Fibroblast of skin of left biceps (primary cell): ENCODE results near the gene DOK3.
"Not testable (repeated sequence)": the region's sequence is repeated elsewhere in the genome, so short reads cannot be mapped to it uniquely, and the experiment has no call there.

ENCODE experiments used
- DNase-seq, 2 experiments: peaks; one replicate each; pipeline ENCODE4 v3.0.0-alpha.2; 2013; ENCODE audit warnings: low read depth in 2 of 2

The DOK3 gene

DNA sequence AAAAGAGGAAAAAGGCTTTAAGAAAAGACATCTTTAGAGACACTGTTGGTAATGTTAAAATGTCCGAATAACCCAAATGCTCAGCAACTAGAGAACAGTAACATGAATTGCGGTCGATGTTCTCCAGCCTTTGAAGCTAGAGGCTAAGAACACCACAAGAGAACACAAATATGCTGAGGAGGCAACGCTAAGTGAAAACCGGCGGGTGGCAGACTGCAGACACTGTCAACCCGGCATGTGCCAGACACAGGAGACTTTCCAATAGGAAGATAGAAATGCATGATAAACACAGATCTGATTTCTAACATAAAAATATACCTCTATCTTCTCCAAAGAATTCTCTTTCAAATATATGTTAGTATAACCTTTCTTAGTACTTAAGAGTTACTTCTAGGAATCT lies 25.5 kb upstream of the DOK3 start:
- DNase-seq = no peak

DNA sequence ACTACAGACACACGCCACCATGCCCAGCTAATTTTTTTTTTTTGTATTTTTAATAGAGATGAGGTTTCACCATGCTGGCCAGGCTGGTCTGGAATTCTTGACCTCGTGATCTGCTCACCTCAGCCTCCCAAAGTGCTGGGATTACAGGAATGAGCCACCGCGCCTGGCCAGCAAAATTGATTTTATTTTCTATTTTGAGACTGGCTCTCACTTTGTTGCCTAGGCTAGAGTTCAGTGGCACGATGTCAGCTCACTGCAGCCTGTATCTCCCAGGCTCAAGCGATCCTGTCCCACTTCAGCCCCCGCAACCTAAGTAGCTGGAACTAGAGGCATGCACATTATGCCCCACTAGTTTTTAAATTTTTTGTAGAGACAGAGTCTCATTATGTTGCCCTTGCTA lies 24.8 kb upstream of the DOK3 start:
- DNase-seq = not testable (repeated sequence)

DNA sequence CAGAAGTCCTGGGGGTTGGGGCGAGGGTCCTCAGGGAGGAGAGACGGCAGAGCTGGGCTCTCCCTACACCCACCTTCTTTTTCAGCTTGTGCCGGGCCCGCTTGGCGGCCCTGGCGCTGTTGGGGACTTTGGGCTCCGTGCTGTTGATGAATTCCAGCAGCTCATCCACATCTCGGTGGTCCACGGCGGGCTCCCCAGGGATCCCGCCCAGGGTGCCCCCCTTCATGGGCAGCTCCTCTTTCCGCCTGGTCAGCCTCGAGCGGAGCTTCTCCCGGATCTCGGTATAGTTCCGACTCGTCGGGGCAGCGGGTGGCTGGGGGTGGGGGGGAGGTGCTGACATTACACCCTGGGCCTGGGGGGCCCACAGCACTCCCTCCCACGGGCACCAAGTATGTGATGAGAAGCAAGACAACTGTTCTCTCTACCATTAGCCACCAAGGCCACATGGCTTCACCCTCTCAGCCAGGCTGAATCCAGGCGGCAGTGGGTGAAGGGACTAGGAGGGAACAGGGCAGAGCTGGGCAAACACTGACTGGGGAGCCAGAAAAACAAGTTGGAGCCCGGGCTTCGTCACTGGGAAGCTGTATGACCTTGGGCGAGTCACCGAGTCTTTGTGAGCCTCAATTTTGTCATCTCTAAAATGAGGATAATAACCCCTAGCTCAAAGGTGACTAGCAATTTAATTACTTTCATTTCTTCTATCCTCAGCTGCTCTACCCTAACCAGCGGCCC lies 21.7 kb upstream of the DOK3 start:
- no peak for DNase-seq

DNA sequence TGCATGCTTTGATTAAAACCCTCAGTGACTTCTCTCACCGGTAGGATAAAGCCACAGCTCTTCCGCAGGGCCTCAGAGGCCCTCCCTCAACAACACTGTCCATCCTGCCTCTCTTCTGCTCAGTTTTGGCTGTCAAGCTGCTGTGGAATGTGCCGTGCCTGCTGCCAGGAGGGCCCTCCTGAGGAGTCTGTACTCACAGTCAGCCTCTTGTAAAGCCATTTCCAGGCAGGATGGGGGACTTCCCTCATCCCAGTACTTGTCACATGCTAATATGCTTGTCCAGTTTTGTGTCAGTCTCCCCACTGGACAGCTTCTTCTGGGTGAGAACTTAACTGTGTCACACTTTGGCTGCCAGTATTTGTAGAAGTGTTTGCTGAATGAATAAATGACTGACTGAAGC lies 21.0 kb upstream of the DOK3 start:
- no peak for DNase-seq

DNA sequence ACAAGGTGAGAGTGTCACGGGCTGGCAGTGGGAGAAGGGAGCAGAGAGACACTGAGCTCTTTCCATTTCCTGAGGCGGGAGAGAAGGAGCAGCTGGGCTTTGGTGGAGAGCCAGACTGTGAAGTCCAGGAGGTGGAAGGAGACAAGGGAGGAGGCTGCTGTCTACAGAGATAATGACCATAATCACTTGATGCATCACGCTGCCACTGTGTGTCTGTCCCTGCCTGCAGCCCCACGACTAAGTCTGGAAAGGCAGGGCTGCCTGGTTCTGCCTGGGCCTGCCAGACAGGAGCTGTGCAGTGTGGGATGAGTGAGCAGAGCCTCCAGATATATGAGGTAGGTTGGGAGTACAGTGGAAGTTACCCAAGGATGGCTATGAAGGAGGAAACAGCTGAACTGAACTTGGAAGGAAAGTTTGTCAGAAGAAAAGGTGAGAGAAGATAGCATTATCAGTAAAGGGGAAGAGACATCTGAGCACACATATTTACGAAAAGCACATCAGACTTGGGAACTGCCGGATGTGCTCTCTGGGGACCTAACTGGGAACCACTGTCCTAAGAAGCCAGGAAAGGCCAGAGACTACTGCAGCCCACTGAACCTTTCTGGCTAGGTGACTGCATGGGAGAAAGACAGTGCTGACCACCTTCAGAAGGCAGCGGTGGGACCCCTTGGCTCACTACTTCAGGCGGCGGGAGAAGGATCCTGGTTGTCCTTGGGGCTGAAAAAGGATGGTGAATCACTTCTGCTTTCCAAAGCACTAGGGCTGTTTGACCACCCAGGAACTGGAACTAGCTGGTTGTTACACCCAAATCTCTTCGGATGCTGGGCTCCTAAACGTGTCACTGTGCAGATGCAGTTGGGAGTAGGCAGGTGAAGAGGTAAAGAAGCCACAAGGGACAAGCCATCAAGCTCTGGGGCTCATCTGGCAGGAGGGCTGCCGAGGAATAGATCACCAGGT lies 19.9 kb upstream of the DOK3 start:
- DNase-seq = no peak

DNA sequence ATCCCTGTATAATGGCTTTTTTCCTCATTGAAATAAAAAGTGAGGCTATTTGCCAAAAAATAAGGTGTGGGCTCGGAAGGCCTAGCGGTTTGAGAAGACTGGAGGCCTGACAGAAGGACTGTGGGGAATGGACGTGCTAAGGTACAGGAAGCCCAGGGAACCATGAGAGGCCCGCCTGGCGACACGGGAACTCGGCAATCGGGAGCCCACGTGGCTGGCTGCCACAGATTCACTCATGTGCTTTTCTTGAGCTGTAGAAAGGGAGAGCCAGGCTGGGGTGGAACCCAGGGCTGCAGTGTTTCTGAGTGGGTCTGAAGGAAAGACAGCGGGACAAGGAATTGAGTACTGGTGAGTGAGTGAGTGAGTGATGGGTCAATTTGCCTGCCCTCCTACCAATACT lies 19.0 kb upstream of the DOK3 start:
- DNase-seq = no peak

DNA sequence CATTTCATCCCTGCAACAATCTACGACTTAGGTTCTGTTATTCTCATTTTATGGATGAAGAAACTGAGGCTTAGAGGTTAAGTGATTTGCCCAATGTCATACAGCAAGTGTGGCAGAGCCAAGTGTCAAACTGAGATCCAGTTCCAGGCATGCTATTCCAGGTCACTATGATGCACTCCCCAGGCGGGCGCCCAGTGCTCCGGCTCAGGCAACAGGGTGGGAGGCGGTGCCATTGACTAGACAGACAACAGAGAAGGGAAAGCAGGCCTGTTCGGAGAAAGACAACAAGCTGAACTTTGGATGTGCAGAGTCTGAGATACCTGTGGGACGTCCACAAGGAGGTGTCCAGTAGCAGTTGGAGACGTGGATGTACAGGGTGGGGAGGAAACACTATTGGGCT lies 18.0 kb upstream of the DOK3 start:
- no peak for DNase-seq

DNA sequence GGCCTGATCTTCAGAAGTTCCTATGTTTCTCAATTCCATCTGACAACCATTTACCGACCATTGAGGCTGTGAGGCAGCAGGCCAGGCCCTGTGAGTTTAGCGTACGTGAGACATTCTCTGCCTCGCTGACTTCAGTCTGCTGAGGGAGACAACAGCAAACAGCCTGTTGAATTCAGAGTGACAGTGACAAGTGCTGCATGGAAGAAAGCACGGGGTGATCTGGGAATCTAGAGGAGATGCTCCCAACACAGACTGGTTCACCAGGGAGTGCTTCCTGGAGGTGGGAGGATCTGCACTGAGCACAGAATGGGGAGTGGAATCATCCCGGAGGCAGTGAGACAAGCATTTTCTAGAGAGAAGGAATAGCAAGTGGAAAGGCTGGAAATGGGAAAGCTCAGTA lies 17.2 kb upstream of the DOK3 start:
- no peak for DNase-seq

DNA sequence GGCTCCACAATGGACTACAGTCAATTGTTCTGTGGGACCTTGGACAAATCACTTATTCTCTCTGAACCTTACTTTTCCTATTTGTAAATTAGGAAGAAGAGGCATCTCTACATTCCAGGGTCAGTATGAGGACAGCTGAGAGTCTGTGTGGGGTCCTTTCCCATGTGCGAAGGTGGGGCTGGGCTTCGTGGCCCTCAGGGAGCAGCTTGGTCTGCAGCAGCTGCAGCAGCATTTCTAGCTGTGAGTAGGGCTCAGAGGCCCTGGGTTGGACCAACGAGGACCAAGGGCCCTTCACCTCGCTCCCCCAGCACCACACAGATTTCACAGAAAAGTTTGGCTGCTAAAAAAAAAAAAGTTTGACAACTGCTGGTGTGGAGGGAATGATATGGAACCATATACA lies 16.6 kb upstream of the DOK3 start:
- no peak for DNase-seq

DNA sequence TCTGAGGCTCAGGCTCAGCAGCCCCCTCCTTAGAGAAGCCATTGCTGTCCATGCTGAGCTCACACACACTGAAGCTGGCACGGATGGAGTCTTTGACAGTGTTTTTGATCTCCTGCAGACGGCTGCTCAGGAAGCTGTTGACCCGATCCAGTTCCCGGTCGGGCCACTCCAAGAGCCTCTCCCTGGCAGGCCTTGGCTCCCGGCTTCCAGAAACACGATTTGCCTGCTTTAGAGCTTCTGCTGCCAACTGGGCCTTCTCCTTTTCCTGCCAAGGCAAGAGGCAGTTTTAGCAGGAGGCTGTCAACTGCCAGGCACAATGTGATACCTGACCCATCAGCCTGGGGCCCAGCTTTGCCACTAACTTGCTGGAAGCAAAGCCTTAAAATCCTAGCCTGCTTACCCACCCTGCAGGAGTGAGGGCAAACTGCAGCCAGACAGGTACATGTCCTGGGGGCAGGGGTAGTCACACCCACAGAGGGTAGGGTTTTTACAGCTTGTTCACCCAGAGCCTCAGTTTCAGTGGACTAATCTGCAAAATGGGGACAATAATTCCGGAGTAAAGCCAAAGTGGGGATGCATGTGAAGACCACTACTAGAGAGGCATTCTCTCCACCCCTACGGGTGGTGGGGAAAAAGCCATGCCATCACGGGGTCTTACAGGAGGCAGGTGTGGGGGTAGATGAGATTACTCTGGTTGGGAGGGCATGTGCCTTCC lies 15.5 kb upstream of the DOK3 start:
- no peak for DNase-seq

DNA sequence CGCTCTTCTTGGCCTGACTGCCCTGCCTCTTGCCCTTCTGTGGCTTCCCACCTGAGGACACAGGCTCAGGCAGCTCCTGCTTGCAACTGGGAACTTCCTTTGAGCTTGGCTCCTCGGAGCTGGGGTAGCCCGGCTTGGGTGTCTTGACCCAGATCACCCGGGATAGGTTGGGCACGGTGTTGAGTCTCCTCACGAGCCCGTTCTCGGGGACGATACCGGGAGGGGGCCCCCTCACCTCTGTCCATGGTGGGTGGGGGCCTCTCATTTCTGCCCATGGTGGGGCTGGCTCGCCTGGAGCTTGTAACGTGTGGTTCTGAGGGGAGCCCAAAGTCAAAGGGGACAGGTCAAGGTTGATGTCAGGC lies 14.9 kb upstream of the DOK3 start:
- no peak for DNase-seq

DNA sequence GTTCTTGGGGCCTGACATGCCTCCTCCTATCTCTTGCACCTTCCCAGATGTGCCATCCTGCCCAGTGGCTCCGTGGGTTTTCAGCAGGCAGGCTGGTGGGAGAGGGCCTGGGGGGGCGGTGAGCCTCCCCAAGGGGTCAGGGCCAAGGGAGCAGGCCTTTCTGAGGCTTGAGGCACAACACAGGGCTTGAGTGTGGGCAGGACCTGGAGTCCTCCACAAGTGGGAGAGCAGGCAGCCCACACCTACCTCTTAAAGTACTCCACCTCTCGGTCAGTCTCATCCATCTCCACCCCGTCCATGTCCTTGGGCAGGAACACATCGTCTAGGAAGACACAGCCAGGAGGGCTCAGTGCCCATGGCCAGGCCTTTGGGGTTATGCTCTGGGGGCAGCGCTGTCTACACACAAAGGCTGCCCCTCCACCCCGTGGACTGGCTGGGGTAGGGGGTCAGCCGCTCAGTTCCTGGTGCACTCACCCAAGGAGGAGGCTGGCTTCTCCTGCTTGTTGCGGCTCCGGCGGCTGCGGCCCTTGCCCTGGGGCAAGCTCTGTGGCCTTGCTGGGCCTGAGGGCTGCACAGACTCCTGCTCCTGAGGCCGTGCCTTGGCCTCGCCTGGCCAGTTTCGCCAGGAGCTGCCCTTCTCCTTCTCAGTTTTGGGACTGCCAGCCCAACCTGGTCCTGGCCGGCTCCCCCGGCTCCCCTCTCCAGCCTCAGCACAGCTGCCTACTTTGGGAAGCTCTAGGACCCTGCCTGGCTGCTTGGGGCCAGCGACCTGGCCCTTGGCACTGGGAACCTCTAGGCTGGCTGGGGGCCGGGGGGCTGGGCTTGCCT lies 14.3 kb upstream of the DOK3 start:
- no peak for DNase-seq

DNA sequence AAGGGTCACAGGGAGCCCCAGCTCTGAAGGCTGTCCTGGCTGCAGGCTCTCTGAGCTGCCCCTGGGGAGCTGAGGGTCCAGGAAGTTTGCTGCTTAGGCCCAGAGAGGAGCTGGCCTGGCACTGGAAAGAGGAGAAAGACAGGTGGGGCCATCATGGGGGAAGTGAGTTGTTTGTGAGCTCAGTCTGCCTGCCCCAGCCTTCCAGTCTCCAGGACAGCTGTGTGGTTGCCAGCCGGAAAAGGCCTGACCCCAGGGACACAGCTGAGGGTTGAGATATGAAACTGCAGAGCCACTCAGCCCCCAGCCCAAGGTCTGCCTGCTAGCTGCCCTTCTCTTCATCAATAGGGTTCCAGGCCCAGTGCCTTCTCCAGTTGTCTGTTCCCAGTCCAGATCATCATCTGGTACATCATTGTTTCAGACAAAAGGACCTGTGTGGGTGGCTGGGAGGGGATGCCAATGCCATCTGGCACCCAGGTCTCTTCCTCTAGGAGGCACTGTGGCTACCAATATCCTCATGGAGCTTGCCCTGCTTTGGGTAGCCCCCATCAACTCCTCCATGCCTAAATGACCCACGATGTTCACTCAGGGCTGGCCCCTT lies 11.4 kb upstream of the DOK3 start:
- no peak for DNase-seq

DNA sequence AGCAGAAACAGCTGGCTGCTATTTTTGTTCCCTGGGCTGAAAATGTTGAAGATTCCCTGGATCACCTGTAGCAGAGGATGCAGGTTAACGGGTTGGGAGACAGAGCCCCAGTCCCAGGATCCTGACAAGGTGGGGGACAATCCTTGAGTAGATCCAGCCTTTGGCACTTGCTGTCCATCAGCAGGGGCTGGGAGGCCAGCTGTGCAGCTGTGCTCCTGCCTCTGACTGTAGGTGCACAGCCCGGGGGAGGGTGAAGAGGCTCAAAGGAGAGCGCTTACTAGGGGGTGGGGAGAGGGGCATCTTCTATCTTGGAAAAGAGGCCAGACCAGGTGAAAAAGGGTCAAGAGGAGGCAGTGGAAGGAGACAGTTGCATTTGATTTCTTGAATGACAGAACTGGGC lies 10.6 kb upstream of the DOK3 start:
- DNase-seq = no peak

DNA sequence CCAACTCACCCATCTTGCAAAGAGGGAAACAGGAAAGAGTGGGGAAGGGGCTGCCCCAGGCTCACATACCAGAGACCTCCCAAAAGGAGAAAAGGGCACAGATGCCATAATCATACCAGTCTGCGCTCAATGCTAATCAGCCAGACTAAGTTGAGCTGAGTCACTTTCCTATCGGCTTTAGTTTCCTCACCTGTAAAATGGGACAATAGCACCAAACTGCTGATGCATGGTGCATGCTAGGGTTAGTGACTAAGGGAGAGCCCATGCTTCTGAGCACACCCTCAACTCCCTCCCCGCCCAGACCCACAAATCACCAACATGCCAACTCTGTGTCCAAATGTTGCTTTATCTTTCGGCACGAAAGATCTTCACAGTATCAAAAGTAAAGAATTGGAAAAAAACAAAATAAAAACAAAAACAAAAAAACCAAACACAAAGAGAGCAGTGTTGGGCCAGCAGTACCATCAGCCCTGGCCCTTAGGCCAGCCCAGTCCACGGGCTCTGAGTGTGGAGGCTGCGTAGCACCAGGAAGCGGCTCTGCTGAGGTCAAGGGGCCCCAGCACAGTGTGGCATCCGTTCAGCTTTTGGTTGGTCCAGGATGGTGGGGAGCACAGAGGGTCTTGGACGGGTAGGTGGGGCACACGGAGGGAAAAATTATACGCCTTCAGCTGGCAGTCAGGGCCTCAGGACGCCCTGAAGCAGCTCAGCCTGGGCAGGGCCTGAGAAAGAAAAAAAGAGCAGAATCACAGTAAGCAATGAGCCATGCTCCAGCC lies 10.0 kb upstream of the DOK3 start:
- DNase-seq = no peak

DNA sequence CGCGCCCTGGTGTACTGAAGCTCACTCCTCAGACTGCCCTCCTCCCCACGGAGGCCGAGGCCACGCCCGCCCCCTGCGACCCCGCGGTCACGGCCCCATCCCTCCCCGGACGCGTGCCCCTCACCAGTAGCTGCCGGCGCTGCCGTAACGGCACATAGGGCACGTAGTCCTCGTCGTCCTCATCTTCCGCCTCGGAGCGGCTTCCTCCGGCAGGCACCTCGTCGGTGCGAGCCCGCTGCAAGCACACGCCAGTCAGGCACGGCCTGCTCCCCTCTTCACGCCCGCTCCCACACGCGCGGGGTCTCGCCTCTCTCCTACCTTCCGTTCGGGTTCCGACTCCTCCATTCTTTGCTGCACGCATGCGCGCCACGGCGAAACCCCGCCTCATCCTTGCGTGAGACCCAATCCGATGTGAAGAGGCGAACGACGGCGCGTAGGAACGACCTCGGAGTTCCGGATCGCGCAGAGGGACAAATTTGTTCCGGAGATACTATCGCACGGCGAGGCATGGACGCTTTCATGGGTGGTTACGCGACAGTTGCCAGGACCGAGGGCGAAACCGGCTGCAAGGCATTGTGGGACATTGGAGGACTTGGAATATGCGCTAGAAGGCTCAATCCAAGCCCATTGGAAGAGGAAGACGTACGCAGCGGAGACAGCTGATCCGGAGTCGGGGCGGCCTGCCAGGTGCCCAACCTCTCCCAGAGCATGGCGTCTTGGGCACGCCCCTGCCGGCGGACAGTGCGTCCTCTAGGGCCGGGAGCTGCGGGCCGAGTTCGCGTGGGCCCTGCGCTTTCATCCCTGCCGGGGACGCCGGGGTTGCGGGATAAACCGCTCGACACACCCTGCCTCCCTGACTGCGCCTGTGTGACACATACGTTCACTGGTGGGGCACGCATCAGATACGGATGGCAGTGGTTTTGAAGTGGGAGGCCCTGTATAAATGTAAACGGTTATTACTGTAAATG lies 7.3 kb upstream of the DOK3 start, which contains the start of gene DDX41:
Gene DDX41 (minus strand): TSS at position 361 of the 968 bp plus-strand sequence. CDS start 16 bp downstream, at position 345.
- DNase-seq = peak; percentile 97 to 98

DNA sequence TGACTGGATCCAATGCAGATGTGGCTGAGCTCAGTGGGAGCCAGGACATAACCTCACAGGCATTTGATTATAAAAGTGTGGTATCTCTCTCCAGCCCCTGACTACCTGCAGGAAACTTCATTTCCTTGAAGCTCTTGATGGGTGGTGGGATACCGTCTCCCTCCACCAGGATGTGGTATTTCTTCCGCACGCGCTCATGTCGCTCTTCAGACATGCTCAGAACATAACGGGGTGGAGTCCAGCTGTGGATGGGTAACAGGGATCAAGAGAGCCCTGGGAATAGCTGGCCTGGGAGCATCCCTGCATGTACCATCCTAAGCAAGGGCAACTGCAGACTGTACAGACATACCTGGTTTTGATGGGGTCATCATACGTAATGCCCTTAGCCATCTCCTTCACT lies 6.0 kb upstream of the DOK3 start:
- no peak for DNase-seq

DNA sequence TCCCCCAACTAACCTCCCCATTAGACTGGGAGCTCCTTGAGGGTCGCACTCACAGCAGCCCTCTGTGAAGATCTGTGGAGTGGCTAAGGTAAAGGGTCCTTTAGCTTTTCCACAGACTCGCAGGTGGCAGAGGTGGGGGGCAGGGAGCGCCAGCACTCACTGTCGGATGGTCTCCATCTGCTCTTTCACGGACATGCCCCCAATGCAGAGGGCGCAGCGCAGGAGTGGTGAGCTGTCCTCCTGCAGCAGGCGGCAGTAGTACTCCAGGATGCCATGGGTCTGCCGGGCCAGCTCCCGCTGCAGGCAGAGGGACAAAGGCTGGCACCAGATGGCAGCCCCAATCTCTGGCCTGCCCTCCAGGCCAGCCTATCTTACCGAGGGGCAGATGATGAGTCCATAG lies 4.9 kb upstream of the DOK3 start:
- DNase-seq = no peak

DNA sequence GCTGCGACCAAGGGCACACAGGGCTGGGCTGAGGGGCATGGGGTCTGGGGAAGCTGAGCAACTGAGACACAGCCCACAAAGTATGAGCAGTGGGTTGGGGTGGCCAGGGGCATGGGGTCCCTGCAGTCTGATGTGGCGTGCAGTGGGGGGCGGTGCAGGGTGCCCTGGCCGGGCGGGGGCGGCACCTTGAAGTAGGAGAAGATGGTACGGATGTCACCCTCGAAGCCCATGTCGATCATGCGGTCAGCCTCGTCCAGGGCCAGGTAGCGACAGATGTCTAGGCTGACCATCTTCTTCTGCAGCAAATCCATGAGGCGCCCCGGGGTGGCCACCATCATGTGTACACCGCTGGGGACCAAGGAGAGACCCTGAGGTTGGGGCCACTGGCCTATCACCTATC lies 3.9 kb upstream of the DOK3 start:
- no peak for DNase-seq
